Measurements from ENCODE around the gene CFAP97. TPM values are rescaled to one million over a fixed set of nuclear protein-coding genes. Genes with fewer than 3 reads are reported as not detected.

The CFAP97 gene
- total RNA-seq, 4 donors from 2014 or later = 6.5 to 14.1 (median 10.8) TPM

DNA sequence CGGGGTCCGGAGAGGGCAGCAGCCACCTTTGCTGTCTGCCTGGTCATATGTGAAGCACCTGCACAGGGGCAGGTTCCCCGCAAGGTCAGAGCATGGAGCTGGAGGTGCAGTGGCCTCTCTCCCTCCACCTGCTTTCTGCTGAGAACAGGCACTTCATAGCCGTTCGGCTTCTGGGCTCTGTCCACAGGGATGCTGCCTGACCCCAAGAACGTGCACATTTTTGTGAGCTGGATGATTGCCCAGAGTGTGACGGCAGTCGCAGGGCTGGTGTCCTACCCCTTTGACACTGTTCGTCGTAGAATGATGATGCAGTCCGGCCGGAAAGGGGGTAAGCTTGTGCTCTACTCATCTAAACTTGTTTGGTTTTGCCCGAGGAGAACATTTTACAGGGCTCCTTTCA is 58.2 kb downstream of the CFAP97 start:
- Histone ChIP-seq H3K36me3 (peaks cover 0 to 49% of the 10 kb centered on the region in 2 donors), H3K27me3 (no peaks in the 10 kb centered on the region), H3K27ac (peak overlapping the region; percentile 94 to 99 (median 97)), H3K4me1 (peaks cover 60 to 61% of the 10 kb centered on the region in 2 donors), H3K4me3 (peak overlapping the region; percentile 72 to 81 (median 74)), H3K9me3 (no peaks in the 10 kb centered on the region)
- ATAC-seq = no peak
- TF ChIP-seq CTCF (IDR thresholded peaks at IDR 0.05 in 4 of 5, conservative IDR thresholded peaks at IDR 0.05 in 1 of 5) (no peak), POLR2A (IDR thresholded peaks at IDR 0.05) (peak; percentile 31)
- intact Hi-C loops (cut with DNase I; ENCODE audit: low total_unique reads) (loop anchor here (2.0 to 10.0 kb wide), 2 partner anchors 37 to 801 kb away; no protein-coding TSS in a partner anchor), in situ Hi-C loops (cut with MboI; ENCODE audit: low sequenced_read_pairs in 4 of 4) (loop anchor here in 1 of 4 donors (25.0 kb wide), 1 partner anchor 383 kb away; no protein-coding TSS in a partner anchor)
- peak; percentile 26 to 56 for DNase-seq

- peak overlapping the region; percentile 94 to 99 (median 97) for H3K27ac ChIP-seq
- no peak for ATAC-seq
- DNase-seq = peak in 1 of 2 donors; percentile 57
- H3K36me3 ChIP-seq = peaks cover 0 to 49% of the 10 kb centered on the region in 2 donors
- peak overlapping the region; percentile 72 to 81 (median 74) for H3K4me3 ChIP-seq
- in situ Hi-C loops (cut with MboI; ENCODE audit: low sequenced_read_pairs in 4 of 4) = loop anchor here in 1 of 4 donors (25.0 kb wide), 1 partner anchor 382 kb away; no protein-coding TSS in a partner anchor
- H3K4me1 ChIP-seq = peaks cover 69% of the 10 kb centered on the region in 2 donors
- no peaks in the 10 kb centered on the region for H3K27me3 ChIP-seq
- no peaks in the 10 kb centered on the region for H3K9me3 ChIP-seq
- no peak for TF ChIP-seq POLR2A (IDR thresholded peaks at IDR 0.05)
- TF ChIP-seq CTCF (IDR thresholded peaks at IDR 0.05 in 4 of 5, conservative IDR thresholded peaks at IDR 0.05 in 1 of 5) = peak in 4 of 5 experiments; percentile 14 to 32 (median 23)
- intact Hi-C loops (cut with DNase I; ENCODE audit: low total_unique reads) = loop anchor here (2.0 to 10.0 kb wide), 4 partner anchors 38 to 800 kb away; partner anchors contain the start of gene CFAP97
These were observed 59.1 kb downstream of the CFAP97 start for GRCh38 chr4:185144601-185145240.

- Histone ChIP-seq H3K9me3 (no peaks in the 10 kb centered on the region), H3K27ac (peak overlapping the region; percentile 94 to 99 (median 97)), H3K4me1 (peaks cover 74 to 75% of the 10 kb centered on the region in 2 donors), H3K4me3 (peak overlapping the region; percentile 72 to 81 (median 74)), H3K27me3 (no peaks in the 10 kb centered on the region), H3K36me3 (peaks cover 0 to 46% of the 10 kb centered on the region in 2 donors)
- in situ Hi-C loops (cut with MboI; ENCODE audit: low sequenced_read_pairs in 4 of 4) = loop anchor here in 1 of 4 donors (25.0 kb wide), 1 partner anchor 381 kb away; no protein-coding TSS in a partner anchor
- intact Hi-C loops (cut with DNase I; ENCODE audit: low total_unique reads) = loop anchor here (1.0 to 10.0 kb wide), 7 partner anchors 31 to 799 kb away; partner anchors contain the start of genes ANKRD37, CASP3, CCDC110 and CFAP97
- ATAC-seq (peak; percentile 59 to 73), DNase-seq (peak; percentile 90 to 95)
- TF ChIP-seq POLR2A (IDR thresholded peaks at IDR 0.05) = no peak
- TF ChIP-seq CTCF (IDR thresholded peaks at IDR 0.05 in 4 of 5, conservative IDR thresholded peaks at IDR 0.05 in 1 of 5) = no peak
These were observed 60.2 kb downstream of the CFAP97 start for GRCh38 chr4:185143601-185143969.

DNA sequence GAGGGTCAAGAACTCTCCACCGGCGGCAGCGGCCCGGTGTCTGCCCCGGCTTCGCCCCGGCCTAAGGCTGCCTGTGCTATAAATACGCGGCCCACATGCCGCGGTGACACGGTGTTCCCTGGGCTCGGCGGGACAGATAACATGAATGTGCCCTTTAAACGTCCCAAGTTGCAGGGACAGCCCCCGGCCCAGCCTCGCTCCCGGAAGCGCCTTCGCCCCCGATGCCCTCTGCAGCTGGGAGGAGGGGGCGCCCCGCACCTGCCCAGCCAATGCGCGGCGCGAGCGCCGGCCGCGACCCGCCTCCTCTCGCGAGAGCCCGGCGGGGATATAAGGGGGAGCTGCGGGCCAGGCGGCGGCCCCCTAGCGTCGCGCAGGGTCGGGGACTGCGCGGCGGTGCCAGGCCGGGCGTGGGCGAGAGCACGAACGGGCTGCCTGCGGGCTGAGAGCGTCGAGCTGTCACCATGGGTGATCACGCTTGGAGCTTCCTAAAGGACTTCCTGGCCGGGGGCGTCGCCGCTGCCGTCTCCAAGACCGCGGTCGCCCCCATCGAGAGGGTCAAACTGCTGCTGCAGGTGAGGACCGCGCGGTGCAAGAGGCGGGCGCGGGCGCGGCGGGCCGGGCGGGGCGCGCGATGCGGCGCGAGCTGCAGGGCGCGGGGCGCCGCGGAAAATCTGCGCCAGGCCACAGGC is 60.7 kb downstream of the CFAP97 start, which contains the start of gene SLC25A4:
TSS of gene SLC25A4 (plus strand) at position 355 of the 689 bp plus-strand sequence. CDS start at position 462, 107 bp downstream.
- H3K4me3 ChIP-seq = peak within 1 kb of the TSS; percentile 72 to 81 (median 74)
- TF ChIP-seq CTCF (IDR thresholded peaks at IDR 0.05 in 4 of 5, conservative IDR thresholded peaks at IDR 0.05 in 1 of 5) (peak in 4 of 5 experiments; percentile 55 to 77 (median 66)), POLR2A (IDR thresholded peaks at IDR 0.05) (peak; percentile 99 to 100)
- intact Hi-C loops (cut with DNase I; ENCODE audit: low total_unique reads) (loop anchor here (1.0 to 10.0 kb wide), 7 partner anchors 30 to 798 kb away; partner anchors contain the start of genes ANKRD37, CASP3, CCDC110 and CFAP97), in situ Hi-C loops (cut with MboI; ENCODE audit: low sequenced_read_pairs in 4 of 4) (loop anchor here in 1 of 4 donors (25.0 kb wide), 1 partner anchor 381 kb away; no protein-coding TSS in a partner anchor)
- peak within 1 kb of the TSS; percentile 94 to 99 (median 97) for H3K27ac ChIP-seq
- peak; percentile 82 to 92 for DNase-seq
- H3K36me3 ChIP-seq = peaks cover 0 to 41% of the 10 kb centered on the region in 2 donors
- peak; percentile 71 to 77 for ATAC-seq
- H3K9me3 ChIP-seq = no peaks in the 10 kb centered on the region
- peaks cover 74 to 75% of the 10 kb centered on the region in 2 donors for H3K4me1 ChIP-seq
- no peaks in the 10 kb centered on the region for H3K27me3 ChIP-seq
